Heart right ventricle (tissue), 16 donors: Measurements from ENCODE around the gene CAPSL. TPM values are rescaled to one million over a fixed set of nuclear protein-coding genes. Genes with fewer than 3 reads are reported as not detected.

ENCODE experiments used
- ATAC-seq, 8 donors: fragments of 200-7000 bp; cut with Tn5 transposase; one replicate each; pipeline ENCODE4 v1.9.1; 2020; ENCODE audit warnings: mild to moderate bottlenecking in 8 of 8, moderate library complexity in 8 of 8, moderate number of reproducible peaks in 1 of 8
- DNase-seq, 2 donors: peaks; one replicate each; pipeline ENCODE4 v3.0.0-alpha.2; 2020
- H3K27ac ChIP-seq, 10 donors: fragments of 200-600 bp; sonication (generic) in 2 of 10; one replicate each; pipeline versions ENCODE4 v1.5.0 to v1.8.0; 2020 to 2022; ENCODE audit warnings: mild to moderate bottlenecking in 3 of 10
- H3K27me3 ChIP-seq, 7 donors: fragments of 200-600 bp; one replicate each; pipeline ENCODE4 v1.8.0; 2021 to 2022; ENCODE audit warnings: mild to moderate bottlenecking in 2 of 7
- H3K36me3 ChIP-seq, 9 donors: fragments of 200-600 bp; sonication (generic) in 1 of 9; one replicate each; pipeline versions ENCODE4 v1.5.0 to v1.8.0; 2020 to 2022; ENCODE audit warnings: mild to moderate bottlenecking in 2 of 9
- H3K4me1 ChIP-seq, 9 donors: fragments of 200-600 bp; sonication (generic) in 1 of 9; one replicate each; pipeline versions ENCODE4 v1.5.0 to v1.8.0; 2020 to 2022; ENCODE audit warnings: mild to moderate bottlenecking in 4 of 9
- H3K4me3 ChIP-seq, 10 donors: fragments of 200-600 bp; sonication (generic) in 2 of 10; one replicate each; pipeline versions ENCODE4 v1.5.0 to v1.8.0; 2020 to 2022; ENCODE audit warnings: mild to moderate bottlenecking in 7 of 10, moderate library complexity in 2 of 10
- H3K9me3 ChIP-seq, 11 donors: fragments of 200-600 bp in 10 of 11; sonication (generic) in 2 of 11; one replicate each; pipeline versions ENCODE4 v1.5.0 to v1.8.0; 2013 to 2022; ENCODE audit warnings: mild to moderate bottlenecking in 2 of 11, control low read depth in 1 of 11, moderate library complexity in 1 of 11
- CTCF ChIP-seq, 9 donors: fragments of 200-600 bp; sonication (generic) in 2 of 9; IDR thresholded peaks; one replicate each; pipeline versions ENCODE4 v1.5.0 to v1.8.0; 2021 to 2022; ENCODE audit warnings: antibody characterized with exemption in 9 of 9, mild to moderate bottlenecking in 5 of 9, moderate library complexity in 1 of 9
- WGBS, 2 donors: extraction: QIAGEN DNeasy Blood & Tissue Kit; methylation state at CpG; one replicate each; pipeline ENCODE4 v1.1.7; 2013; ENCODE audit warnings: inconsistent platforms in 1 of 2; 5-methylcytosine and 5-hydroxymethylcytosine counted together
- intact Hi-C, 10 donors: fragments of 100-400 bp; cut with DNase I; formaldehyde crosslinking; loops; one replicate each; pipeline versions ENCODE4 v1.11.1 to v1.14.2; 2022
- polyA plus RNA-seq, 2 donors: library from polyadenylated mRNA; stranded (reverse); fragments of 200-250 nt; gene quantifications; one replicate each; pipeline ENCODE4 v1.2.3, GENCODE V29; 2013
- total RNA-seq, 10 donors: library from RNA; stranded (reverse); fragmentation: NEBNext Ultra II Directional in 3 of 10; extraction: Animal tissue kit (Norgen Biotek cat#: 25700) in 3 of 10; gene quantifications; one replicate each; pipeline versions ENCODE4 v1.2.1 to v1.2.4, GENCODE V29; 2021 to 2023
- donor health status: Arrhythmogenic right ventricular cardiomyopathy.
- donor health status: ischemic (EF 13 %, LVEDD 7.1; RV severe dilation, severe dysfunction).
- donor health status: healthy with polysubstance abuse.
- donor health status: DM: no; HTN: yes; CAD: no.
- donor health status: DM: no; HTN: no; CAD: no.
- donor health status: ischemic (EF 25% LVEDD 6.9; RV normal size, moderate dysfunction).
- donor health status: ischemic (EF 25% LVEDD 5.7; RV mildly dilated, moderate dysfunction).
- donor health status: healthy.
- donor health status: DM: yes; HTN: yes; CAD: no.
- donor health status: Ischemic cardiomyopathy.
- donor health status: ischemic (EF 35%, LVEDD 5.7; RV mildly dilated, moderate dysfunction).
- donor health status: nonischemic (EF 11% LVEDD 7.7; RV severe dilation, severe dysfunction).
- donor health status: DM: yes; HTN: yes; CAD: no.
- donor health status: PGD.
- donor health status: ischemic (EF 29% LVEDD 5.4; RV normal size, mild dysfunction).
- donor health status: nonischemic (EF 23%, LVEDD 6.1; RV moderate dilation, normal function).

Gene CAPSL
- total and polyA plus RNA-seq, 12 donors: not detected

DNA sequence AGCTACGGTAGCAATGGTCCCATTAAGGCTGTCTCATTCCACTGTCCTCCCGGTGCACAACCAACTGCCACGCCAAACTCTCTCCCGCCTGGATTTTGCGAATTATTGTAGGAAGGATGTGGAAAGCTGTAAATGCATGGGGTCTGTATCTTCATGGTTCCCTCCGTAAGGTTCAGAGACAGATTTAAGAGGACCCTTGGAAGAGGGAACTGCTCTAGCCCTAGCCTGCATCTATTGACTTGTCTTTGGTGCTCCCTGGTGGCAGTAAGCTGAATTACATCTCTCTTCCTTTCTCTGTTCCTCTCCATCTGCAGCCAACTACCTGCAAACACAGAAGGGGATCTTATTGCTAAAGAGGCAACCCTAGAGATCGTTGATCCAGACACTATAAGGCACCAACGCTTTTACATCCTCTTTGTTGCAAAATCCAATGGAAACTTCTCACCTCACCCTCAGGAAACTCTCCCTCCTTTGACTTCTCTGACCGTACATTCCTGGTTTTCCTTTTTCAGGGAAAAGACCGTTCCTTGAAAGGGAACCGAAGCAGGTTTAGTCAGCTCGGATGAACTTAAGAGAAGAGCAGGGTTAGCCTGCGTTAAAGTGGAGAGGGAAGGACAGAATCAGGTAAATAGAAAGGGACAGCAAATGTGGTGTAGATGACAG is 11.9 kb downstream of the CAPSL start:
- ATAC-seq: peak; percentile 56 to 78 (median 72)

GRCh38 chr5:35924950-35925722 is 13.3 kb downstream of the CAPSL start:
- peak overlapping the region in 2 of 10 donors; percentile 6 to 14 for H3K4me3 ChIP-seq
- H3K9me3 ChIP-seq: no peaks in the 10 kb centered on the region
- H3K27me3 ChIP-seq: peaks cover 0 to 87% (median 39%) of the 10 kb centered on the region in 7 donors
- WGBS, 2 donors: 15 to 16% methylated on average over 21 of the region's 21 CpGs
- peaks cover 0 to 18% (median 0%) of the 10 kb centered on the region in 9 donors for H3K4me1 ChIP-seq
- ATAC-seq (peak; percentile 50 to 82 (median 73)), DNase-seq (peak; percentile 8 to 45)
- intact Hi-C loops: loop anchor here (5.0 to 10.0 kb wide), 12 partner anchors 148 to 1450 kb away; partner anchors contain the start of gene SPEF2 (in 6 of the 10)
- peak in 7 of 9 donors; percentile 41 to 74 (median 53) for TF ChIP-seq CTCF (IDR thresholded peaks at IDR 0.05)
- H3K27ac ChIP-seq: no peak overlapping the region
- H3K36me3 ChIP-seq: no peaks in the 10 kb centered on the region

More for the DNA sequence above, 11.9 kb downstream of the CAPSL start:
- peak in 1 of 2 donors; percentile 43 for DNase-seq
- TF ChIP-seq CTCF (IDR thresholded peaks at IDR 0.05): peak; percentile 65 to 92 (median 83)
- Histone ChIP-seq H3K4me3 (no peak overlapping the region), H3K27me3 (peaks cover 0 to 84% (median 39%) of the 10 kb centered on the region in 7 donors), H3K27ac (no peak overlapping the region), H3K36me3 (no peaks in the 10 kb centered on the region), H3K4me1 (peaks cover 0 to 18% (median 0%) of the 10 kb centered on the region in 9 donors), H3K9me3 (no peaks in the 10 kb centered on the region)
- intact Hi-C loops: loop anchor here (1.0 to 10.0 kb wide), 16 partner anchors 149 to 1452 kb away; partner anchors contain the start of gene SPEF2 (in 6 of the 10)
- WGBS, 2 donors: 34 to 37% methylated on average over 13 of the region's 13 CpGs

GRCh38 chr5:35924122-35924949 is 14.1 kb downstream of the CAPSL start:
- intact Hi-C loops: loop anchor here in 8 of 10 donors (5.0 to 10.0 kb wide), 8 partner anchors 270 to 1450 kb away; partner anchors contain the start of gene SPEF2 (in 3 of the 8)
- H3K36me3 ChIP-seq: no peaks in the 10 kb centered on the region

More at GRCh38 chr5:35924122-35924949, 14.1 kb downstream of the CAPSL start:
- H3K4me3 ChIP-seq: peak overlapping the region in 1 of 10 donors; percentile 6
- TF ChIP-seq CTCF (IDR thresholded peaks at IDR 0.05): no peak
- WGBS, 2 donors: 59 to 62% methylated on average over 10 of the region's 10 CpGs
- peaks cover 0 to 88% (median 39%) of the 10 kb centered on the region in 7 donors for H3K27me3 ChIP-seq
- H3K4me1 ChIP-seq: peaks cover 0 to 18% (median 0%) of the 10 kb centered on the region in 9 donors
- no peak overlapping the region for H3K27ac ChIP-seq
- no peaks in the 10 kb centered on the region for H3K9me3 ChIP-seq
- DNase-seq: no peak
- ATAC-seq: no peak
